OCI-LY3 (cell line): ENCODE data around the gene KDM5B.

ENCODE experiments used
- EZH2phosphoT487 ChIP-seq: fragments of 200-600 bp; shearing (Covaris generic); IDR thresholded peaks from 2 replicates; pipeline ENCODE4 v1.6.1; 2018; ENCODE audit warnings: antibody characterized with exemption, mixed run types, low read depth
- TF ChIP-seq, protein P1 (sequence below): fragments of 200-600, 300-600 bp; sonication (generic); IDR thresholded peaks from 2 replicates; pipeline ENCODE4 v1.5.1; 2014; ENCODE audit warnings: antibody characterized with exemption, low read length, low read depth

- TF ChIP-seq, protein P1, sequence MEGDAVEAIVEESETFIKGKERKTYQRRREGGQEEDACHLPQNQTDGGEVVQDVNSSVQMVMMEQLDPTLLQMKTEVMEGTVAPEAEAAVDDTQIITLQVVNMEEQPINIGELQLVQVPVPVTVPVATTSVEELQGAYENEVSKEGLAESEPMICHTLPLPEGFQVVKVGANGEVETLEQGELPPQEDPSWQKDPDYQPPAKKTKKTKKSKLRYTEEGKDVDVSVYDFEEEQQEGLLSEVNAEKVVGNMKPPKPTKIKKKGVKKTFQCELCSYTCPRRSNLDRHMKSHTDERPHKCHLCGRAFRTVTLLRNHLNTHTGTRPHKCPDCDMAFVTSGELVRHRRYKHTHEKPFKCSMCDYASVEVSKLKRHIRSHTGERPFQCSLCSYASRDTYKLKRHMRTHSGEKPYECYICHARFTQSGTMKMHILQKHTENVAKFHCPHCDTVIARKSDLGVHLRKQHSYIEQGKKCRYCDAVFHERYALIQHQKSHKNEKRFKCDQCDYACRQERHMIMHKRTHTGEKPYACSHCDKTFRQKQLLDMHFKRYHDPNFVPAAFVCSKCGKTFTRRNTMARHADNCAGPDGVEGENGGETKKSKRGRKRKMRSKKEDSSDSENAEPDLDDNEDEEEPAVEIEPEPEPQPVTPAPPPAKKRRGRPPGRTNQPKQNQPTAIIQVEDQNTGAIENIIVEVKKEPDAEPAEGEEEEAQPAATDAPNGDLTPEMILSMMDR: no peak
- no peak for TF ChIP-seq EZH2phosphoT487
Measured at GRCh38 chr1:202697038-202697437, 111.2 kb downstream of the KDM5B start.
